SK-N-SH treated with all-trans-retinoic acid at 6 μM for 48 hours (cell line): ENCODE data around the gene IMPG1.
"Not testable (repeated sequence)": the region's sequence is repeated elsewhere in the genome, so short reads cannot be mapped to it uniquely, and the experiment has no call there.

Source experiments
- ATAC-seq: fragments of 200-7000 bp; cut with Tn5 transposase; 3 replicates; pipeline ENCODE4 v1.9.1; 2020; ENCODE audit warnings: mild to moderate bottlenecking, moderate library complexity
- ARNTL ChIP-seq: fragments of 450-650 bp; formaldehyde crosslinking; IDR thresholded peaks from 2 replicates; pipeline ENCODE4 v1.5.0; 2020; ENCODE audit warnings: low read depth, mild to moderate bottlenecking, moderate library complexity, borderline replicate concordance
- BACH2 ChIP-seq: fragments of 250-450 bp; sonication (Bioruptor Pico); IDR thresholded peaks from 2 replicates; pipeline ENCODE4 v1.9.0; 2021; ENCODE audit warnings: mild to moderate bottlenecking, borderline replicate concordance
- ESRRG ChIP-seq: fragments of 250-450 bp; sonication (Bioruptor Pico); IDR thresholded peaks from 2 replicates; pipeline ENCODE4 v1.6.1; 2021; ENCODE audit warnings: mild to moderate bottlenecking
- ISL1 ChIP-seq: fragments of 250-450 bp; sonication (Bioruptor Pico); IDR thresholded peaks from 2 replicates; pipeline ENCODE4 v2.1.2; 2022; ENCODE audit warnings: mild to moderate bottlenecking, moderate library complexity
- PPARA ChIP-seq: fragments of 250-450 bp; sonication (Bioruptor Pico); IDR thresholded peaks from 2 replicates; pipeline ENCODE4 v1.5.0; 2020; ENCODE audit warnings: mild to moderate bottlenecking, borderline replicate concordance
- RARB ChIP-seq: fragments of 250-450 bp; sonication (Bioruptor Pico); IDR thresholded peaks from 2 replicates; pipeline ENCODE4 v1.8.0; 2021; ENCODE audit warnings: mild to moderate bottlenecking, moderate library complexity
- SNAI2 ChIP-seq: fragments of 250-450 bp; sonication (Bioruptor Pico); IDR thresholded peaks from 2 replicates; pipeline ENCODE4 v1.5.0; 2020; ENCODE audit warnings: mild to moderate bottlenecking, moderate library complexity
- TCF4 ChIP-seq: fragments of 250-450 bp; sonication (Bioruptor Pico); IDR thresholded peaks from 2 replicates; pipeline ENCODE4 v1.8.0; 2021; ENCODE audit warnings: mild to moderate bottlenecking, moderate library complexity, borderline replicate concordance
- TOX ChIP-seq: fragments of 250-450 bp; sonication (Bioruptor Pico); IDR thresholded peaks from 2 replicates; pipeline ENCODE4 v1.8.0; 2021; ENCODE audit warnings: mild to moderate bottlenecking, moderate library complexity, borderline replicate concordance
- ZC3H10 ChIP-seq: fragments of 250-450 bp; sonication (Bioruptor Pico); IDR thresholded peaks from 2 replicates; pipeline ENCODE4 v1.5.1; 2021; ENCODE audit warnings: mild to moderate bottlenecking, moderate library complexity
- ZNF8 ChIP-seq: fragments of 450-650 bp; formaldehyde crosslinking; IDR thresholded peaks from 2 replicates; pipeline ENCODE4 v1.5.0; 2020; ENCODE audit warnings: mild to moderate bottlenecking, moderate library complexity
- TF ChIP-seq, protein P1 (sequence below): fragments of 250-450 bp; sonication (Bioruptor Pico); IDR thresholded peaks from 2 replicates; pipeline ENCODE4 v1.5.1; 2021; ENCODE audit warnings: mild to moderate bottlenecking, moderate library complexity
- TF ChIP-seq, protein P2 (sequence below): fragments of 250-450 bp; sonication (Bioruptor Pico); IDR thresholded peaks from 2 replicates; pipeline ENCODE4 v1.8.0; 2020; ENCODE audit warnings: mild to moderate bottlenecking, moderate library complexity, borderline replicate concordance
- TF ChIP-seq, protein P3 (sequence below): fragments of 250-450 bp; sonication (Bioruptor Pico); IDR thresholded peaks from 2 replicates; pipeline ENCODE4 v1.5.1; 2020; ENCODE audit warnings: low read depth, mild to moderate bottlenecking, moderate library complexity
- TF ChIP-seq, protein P4 (sequence below): fragments of 250-450 bp; sonication (Bioruptor Pico); IDR thresholded peaks from 2 replicates; pipeline ENCODE4 v1.8.0; 2021; ENCODE audit warnings: low read depth, mild to moderate bottlenecking, moderate library complexity, borderline replicate concordance

Gene IMPG1

DNA sequence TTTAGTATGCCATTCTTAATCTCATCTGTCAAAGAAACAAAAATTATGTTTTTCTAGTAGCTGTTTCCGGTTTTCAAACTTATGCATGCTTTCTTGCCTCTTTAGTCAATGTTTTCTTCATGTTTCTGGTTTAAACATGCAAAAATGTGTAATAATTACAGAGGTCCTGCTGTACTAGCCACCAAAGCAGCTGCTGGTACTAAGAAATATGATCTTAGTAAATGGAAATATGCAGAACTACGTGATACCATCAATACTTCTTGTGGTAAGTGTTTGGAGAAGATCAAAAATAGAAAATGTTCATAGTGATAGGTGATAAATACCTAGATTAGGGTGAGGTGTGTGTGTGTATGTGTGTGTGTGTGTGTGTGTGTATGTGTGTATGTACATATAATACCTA lies 165.0 kb downstream of the IMPG1 start:
- TF ChIP-seq, protein P1, sequence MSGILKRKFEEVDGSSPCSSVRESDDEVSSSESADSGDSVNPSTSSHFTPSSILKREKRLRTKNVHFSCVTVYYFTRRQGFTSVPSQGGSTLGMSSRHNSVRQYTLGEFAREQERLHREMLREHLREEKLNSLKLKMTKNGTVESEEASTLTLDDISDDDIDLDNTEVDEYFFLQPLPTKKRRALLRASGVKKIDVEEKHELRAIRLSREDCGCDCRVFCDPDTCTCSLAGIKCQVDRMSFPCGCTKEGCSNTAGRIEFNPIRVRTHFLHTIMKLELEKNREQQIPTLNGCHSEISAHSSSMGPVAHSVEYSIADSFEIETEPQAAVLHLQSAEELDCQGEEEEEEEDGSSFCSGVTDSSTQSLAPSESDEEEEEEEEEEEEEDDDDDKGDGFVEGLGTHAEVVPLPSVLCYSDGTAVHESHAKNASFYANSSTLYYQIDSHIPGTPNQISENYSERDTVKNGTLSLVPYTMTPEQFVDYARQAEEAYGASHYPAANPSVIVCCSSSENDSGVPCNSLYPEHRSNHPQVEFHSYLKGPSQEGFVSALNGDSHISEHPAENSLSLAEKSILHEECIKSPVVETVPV (CRISPR knock-in tag) = no peak
- TF ChIP-seq TCF4 (CRISPR knock-in tag) (no peak), RARB (CRISPR knock-in tag) (no peak), ZC3H10 (CRISPR knock-in tag) (no peak), BACH2 (CRISPR knock-in tag) (no peak)
- TF ChIP-seq, protein P2, sequence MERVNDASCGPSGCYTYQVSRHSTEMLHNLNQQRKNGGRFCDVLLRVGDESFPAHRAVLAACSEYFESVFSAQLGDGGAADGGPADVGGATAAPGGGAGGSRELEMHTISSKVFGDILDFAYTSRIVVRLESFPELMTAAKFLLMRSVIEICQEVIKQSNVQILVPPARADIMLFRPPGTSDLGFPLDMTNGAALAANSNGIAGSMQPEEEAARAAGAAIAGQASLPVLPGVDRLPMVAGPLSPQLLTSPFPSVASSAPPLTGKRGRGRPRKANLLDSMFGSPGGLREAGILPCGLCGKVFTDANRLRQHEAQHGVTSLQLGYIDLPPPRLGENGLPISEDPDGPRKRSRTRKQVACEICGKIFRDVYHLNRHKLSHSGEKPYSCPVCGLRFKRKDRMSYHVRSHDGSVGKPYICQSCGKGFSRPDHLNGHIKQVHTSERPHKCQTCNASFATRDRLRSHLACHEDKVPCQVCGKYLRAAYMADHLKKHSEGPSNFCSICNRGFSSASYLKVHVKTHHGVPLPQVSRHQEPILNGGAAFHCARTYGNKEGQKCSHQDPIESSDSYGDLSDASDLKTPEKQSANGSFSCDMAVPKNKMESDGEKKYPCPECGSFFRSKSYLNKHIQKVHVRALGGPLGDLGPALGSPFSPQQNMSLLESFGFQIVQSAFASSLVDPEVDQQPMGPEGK = no peak
- no peak for ATAC-seq

DNA sequence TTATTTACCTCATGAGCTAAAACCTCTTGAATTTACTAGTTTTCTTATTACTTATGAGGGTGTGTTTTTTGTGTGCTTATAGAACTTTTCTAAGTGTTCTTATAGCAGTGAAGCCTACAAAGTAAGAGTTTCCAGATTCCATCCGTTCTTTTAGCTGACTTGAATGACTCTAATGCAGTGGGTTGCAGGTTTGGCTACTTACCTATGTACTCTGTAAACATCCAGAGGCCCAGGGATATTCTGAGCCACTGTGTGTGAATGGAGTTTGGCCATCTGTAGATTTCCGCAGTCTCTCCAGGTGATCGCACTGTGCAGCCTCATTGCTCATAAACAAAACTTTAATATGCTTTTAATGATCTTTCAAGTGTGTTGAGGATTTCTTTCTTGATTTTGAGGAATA lies 165.6 kb downstream of the IMPG1 start:
- TF ChIP-seq SNAI2 (CRISPR knock-in tag) (no peak), ISL1 (no peak), ARNTL (CRISPR knock-in tag) (no peak), BACH2 (CRISPR knock-in tag) (no peak), ZC3H10 (CRISPR knock-in tag) (no peak), ESRRG (CRISPR knock-in tag) (no peak)
- TF ChIP-seq, protein P2 = no peak
- TF ChIP-seq, protein P3, sequence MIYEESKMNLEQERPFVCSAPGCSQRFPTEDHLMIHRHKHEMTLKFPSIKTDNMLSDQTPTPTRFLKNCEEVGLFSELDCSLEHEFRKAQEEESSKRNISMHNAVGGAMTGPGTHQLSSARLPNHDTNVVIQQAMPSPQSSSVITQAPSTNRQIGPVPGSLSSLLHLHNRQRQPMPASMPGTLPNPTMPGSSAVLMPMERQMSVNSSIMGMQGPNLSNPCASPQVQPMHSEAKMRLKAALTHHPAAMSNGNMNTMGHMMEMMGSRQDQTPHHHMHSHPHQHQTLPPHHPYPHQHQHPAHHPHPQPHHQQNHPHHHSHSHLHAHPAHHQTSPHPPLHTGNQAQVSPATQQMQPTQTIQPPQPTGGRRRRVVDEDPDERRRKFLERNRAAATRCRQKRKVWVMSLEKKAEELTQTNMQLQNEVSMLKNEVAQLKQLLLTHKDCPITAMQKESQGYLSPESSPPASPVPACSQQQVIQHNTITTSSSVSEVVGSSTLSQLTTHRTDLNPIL = no peak
- no peak for ATAC-seq

DNA sequence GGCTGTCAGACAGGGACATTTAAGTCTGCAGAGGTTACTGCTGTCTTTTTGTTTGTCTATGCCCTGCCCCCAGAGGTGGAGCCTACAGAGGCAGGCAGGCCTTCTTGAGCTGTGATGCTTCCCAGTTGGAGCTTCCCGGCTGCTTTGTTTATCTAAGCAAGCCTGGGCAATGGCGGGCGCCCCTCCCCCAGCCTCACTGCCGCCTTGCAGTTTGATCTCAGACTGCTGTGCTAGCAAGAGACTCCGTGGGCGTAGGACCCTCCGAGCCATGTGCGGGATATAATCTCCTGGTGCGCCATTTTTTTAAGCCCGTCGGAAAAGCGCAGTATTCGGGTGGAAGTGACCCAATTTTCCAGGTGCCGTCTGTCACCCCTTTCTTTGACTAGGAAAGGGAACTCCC lies 167.3 kb downstream of the IMPG1 start:
- not testable (repeated sequence) for ATAC-seq

DNA sequence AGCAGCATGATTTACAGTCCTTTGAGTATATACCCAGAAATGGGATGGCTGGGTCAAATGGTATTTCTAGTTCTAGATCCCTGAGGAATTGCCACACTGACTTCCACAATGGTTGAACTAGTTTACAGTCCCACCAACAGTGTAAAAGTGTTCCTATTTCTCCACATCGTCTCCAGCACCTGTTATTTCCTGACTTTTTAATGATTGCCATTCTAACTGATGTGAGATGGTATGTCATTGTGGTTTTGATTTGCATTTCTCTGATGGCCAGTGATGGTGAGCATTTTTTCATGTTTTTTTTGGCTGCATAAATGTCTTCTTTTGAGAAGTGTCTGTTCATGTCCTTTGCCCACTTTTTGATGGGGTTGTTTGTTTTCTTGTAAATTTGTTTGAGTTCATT lies 172.2 kb downstream of the IMPG1 start:
- ATAC-seq = not testable (repeated sequence)

DNA sequence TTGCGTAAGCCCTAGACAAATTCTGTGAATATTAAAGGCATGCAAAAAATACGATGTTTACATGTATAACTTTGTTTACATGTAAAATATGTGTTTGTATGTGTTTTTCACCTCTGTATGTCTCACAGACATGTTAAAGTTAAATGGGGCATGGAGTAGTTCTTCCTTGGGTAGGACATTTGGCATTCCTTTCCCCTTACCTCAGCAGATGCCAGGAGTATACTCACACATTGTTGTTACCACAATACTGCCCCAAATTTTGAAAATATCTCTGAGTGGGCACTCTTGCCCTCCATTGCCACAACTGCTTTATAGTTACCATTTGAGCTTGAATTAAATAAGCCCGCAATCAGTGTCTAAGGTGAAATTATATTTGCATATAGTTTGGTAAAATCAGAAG lies 175.9 kb downstream of the IMPG1 start:
- TF ChIP-seq TOX (no peak), ESRRG (CRISPR knock-in tag) (no peak), SNAI2 (CRISPR knock-in tag) (no peak), ZNF8 (no peak), BACH2 (CRISPR knock-in tag) (no peak)
- TF ChIP-seq, protein P3 = no peak
- no peak for ATAC-seq

DNA sequence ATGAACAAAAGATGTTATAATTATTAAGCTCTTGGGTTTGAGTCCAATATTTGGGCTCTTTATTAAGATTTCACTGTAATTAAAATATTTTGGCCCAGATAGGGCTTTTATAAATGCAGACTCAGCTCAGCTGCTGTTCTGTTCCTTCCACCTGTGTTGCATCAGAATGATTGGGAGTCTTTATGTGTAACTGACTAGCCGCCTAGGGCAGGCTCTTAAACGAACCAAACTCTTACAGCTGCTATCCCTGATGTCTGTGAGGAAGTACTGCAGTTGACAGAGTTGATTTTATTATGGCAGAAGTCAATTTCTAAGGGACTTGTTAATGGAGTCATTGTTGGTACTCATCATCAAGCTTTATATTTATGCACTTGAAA lies 178.7 kb downstream of the IMPG1 start:
- no peak; the same call in 2 of the 3 replicates for ATAC-seq
- no peak for TF ChIP-seq ZC3H10 (CRISPR knock-in tag)
- no peak for TF ChIP-seq TOX
- TF ChIP-seq, protein P4, sequence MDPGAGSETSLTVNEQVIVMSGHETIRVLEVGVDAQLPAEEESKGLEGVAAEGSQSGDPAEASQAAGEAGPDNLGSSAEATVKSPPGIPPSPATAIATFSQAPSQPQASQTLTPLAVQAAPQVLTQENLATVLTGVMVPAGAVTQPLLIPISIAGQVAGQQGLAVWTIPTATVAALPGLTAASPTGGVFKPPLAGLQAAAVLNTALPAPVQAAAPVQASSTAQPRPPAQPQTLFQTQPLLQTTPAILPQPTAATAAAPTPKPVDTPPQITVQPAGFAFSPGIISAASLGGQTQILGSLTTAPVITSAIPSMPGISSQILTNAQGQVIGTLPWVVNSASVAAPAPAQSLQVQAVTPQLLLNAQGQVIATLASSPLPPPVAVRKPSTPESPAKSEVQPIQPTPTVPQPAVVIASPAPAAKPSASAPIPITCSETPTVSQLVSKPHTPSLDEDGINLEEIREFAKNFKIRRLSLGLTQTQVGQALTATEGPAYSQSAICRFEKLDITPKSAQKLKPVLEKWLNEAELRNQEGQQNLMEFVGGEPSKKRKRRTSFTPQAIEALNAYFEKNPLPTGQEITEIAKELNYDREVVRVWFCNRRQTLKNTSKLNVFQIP (CRISPR knock-in tag) = no peak
- TF ChIP-seq PPARA (CRISPR knock-in tag) = no peak
- TF ChIP-seq RARB (CRISPR knock-in tag) = no peak
- TF ChIP-seq, protein P2 = no peak
- TF ChIP-seq, all 23 proteins: peak for 0
